ENCODE measurements around the gene CUL2.
"Not testable (repeated sequence)": the region's sequence is repeated elsewhere in the genome, so short reads cannot be mapped to it uniquely, and the experiment has no call there.

Gene CUL2

DNA sequence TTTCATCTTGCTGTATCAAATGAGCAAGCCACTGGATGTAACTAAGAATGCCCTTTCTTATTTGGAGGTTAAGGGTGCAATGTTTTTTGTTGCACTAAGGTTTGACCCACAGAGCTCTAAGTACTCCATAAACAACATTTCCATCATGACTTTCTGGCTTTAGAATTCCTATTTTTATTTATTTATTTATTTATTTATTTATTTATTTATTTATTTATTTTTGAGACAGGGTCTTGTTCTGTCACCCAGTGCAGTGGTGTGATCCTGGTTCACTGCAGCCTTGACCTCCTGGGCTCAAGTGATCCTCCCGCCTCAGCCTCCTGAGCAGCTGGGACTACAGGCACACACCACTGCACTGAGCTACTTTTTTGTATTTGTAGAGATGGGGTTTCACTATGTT is 9.9 kb downstream of the CUL2 start:
- DNase-seq (ENCODE audit: low spot score); FAIRE-seq: not testable (repeated sequence)

DNA sequence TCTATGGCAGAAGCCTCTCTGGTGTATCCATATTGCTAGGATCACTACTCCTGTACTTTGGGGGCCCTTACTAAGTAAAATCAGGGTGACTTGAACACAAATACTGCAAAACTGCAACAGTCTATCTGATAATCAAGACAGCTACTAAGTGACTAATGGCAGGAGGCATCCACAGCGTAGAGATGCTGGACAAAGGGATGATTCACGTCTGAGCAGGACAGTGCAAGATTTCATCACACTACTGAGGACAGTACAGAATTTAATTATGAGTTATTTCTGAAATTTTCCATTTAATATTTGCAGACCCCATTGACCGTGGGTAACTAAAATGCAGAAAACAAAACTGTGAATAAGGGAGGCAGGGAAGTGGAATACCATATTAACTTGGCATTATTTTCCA is 10.4 kb downstream of the CUL2 start:
- peak; percentile 61 for DNase-seq (ENCODE audit: low spot score)
- FAIRE-seq, result peak; percentile 91

DNA sequence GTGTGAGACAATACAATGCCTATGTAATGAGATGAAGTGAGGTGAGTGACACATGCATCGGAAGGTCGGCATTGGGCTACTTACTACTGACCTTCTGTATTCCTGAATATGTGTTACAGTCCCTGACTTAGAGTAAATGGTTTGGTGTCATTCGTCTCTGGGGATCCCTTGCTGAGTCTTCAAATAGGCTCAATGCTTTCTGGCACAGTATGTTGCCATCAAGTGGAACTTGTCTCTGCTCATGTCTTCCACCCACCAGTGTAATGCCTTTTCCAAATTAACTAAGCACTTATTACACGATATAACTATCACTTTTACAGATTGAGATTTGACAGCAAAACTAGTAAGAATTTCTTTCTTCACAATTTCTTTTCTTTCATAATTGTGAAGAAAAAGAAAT is 10.9 kb downstream of the CUL2 start:
- FAIRE-seq, result no peak
- no peak for DNase-seq (ENCODE audit: low spot score)

DNA sequence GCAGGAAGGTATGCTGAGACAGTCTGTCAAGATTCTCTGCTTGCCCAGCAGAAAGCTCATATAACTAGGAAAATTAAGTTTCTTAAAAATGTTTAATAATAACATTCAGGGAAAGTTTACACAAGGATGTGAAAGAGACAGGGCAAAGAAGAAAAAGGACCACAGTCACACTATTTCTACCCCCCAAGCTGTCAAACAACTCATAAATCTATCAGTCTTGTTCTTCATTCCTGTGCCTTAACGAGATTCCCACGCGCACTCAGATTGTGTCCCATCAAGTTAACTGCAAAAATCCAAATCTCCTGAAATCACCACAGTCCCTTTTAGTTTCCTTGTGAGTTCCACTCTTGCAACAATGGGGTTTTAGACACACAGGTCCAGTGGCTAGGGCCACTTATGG is 14.9 kb downstream of the CUL2 start:
- no peak for FAIRE-seq
- no peak for DNase-seq (ENCODE audit: low spot score)

DNA sequence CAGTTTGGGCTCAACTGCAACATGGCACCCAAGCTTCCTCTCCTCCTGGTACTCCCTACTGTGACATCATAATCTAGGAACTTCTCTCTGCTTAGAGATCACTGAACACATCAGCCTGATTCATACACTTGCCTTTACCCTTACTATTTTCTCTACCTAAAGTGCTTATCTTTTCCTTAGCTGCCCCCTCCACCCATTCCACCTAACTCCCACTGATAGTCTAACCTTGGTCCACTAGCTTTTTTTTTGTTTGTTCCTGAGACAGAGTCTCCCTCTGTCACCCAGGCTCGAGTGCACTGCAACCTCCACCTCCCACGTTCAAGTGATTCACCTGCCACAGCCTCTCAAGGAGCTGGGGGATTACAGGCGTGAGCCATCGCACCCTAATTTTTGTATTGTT is 15.9 kb downstream of the CUL2 start:
- FAIRE-seq (no peak), DNase-seq (ENCODE audit: low spot score) (peak; percentile 71)

DNA sequence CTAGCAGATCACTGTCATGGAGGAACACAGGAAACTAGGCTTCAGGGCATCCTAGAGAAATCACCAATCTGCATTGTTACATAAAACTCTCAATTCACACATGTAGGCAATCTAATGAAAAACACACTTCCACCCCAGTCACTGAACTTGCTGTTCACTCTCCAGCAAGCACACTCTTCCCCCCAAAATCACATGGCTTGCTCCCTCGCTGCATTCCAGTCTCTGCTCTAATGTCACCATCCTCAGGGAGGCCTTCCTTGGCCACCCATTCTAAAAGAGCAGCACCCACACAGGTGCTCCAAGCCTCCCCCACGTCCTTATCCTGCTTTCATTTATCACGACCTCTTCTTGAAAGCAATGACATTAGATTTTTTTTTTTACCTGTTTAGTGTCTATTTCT is 19.6 kb downstream of the CUL2 start:
- no peak for DNase-seq (ENCODE audit: low spot score)
- no peak for FAIRE-seq

DNA sequence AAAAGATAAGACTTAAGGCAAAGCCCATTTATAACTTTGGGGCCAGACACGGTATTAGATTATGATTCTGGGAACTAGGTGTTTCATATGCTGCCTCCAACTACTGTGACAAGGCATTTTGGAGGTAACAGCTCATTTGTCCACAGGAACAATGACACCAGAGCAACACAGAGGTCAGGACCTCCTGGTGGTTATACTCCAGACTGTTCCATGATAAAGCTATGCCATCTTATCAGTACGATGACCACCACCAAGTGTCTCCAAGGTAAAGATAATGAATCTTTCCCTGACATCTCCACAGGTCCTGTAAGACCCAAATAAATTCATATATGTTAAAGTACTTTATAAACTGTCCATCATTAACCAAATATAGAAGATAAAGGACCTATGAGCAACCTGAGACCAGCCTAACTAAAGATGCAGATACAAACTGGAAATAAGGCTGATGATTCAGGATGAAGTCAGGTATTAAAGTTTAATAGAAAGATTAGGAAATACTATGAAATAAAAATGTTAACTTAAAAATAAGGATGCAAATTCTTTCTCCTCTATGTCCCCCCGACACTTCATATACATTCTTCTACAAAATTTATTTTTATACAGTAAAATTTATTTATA is 26.2 kb downstream of the CUL2 start:
- FAIRE-seq (peak; percentile 94), DNase-seq (ENCODE audit: low spot score) (peak; percentile 76)

DNA sequence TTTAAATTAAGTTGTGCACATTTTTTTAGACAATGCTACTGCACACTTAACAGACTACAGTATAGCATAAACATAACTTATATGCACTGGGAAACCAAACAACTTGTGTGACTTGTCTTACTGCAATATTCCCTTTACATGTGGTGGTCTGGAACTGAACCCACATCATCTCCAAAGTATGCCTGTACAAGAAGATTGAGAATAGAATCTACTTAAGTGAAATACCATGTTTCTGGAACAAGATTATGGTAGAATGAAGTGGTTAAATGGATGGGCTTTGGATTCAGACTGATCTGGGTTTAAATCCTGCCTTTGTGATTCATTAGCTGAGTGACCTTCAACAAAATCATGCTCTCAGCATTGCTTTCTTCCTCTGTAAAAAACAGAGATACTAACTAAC is 30.7 kb downstream of the CUL2 start:
- FAIRE-seq, result no peak

DNA sequence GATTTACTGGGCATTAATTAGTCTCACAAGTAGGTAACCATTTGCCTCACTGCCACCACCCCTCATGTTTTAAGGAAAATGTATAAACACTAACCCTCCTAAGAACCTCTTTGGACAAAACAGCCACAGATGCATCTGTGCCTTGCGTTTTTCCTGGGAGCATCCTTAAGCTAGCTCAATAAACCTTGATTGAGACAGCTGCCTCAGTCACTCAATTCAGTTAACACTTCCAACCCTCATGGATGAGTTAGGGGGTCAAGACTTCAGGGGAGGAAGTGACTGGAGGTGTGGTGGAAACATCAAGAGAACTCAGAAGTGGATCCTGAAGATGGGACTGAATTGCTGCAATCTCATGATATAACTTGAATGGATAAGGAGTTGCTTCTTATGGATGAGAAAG is 31.5 kb downstream of the CUL2 start:
- DNase-seq (ENCODE audit: low spot score) (no peak), FAIRE-seq (no peak)

More for the DNA sequence above, 30.7 kb downstream of the CUL2 start:
- no peak for DNase-seq (ENCODE audit: low spot score)

DNA sequence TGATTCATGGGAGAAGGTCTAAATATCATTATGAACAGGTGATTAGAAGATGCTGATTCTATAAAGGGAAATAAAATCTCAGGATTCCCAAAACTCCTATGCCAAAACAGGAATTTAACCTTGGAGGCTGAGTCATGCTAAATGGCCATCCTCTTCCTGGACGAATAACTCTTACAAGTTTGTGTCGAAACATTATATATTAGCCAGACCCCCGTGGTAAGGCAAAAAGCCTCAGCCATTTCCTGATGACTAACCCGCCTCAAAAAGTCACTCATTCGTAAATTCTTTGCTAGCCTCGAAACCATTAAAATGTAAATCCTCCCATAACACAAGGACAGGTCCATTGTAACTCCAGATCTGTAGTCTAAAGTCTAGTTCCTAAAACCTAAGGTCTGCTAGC is 32.0 kb downstream of the CUL2 start:
- DNase-seq (ENCODE audit: low spot score) (peak; percentile 87), FAIRE-seq (peak; percentile 99)

DNA sequence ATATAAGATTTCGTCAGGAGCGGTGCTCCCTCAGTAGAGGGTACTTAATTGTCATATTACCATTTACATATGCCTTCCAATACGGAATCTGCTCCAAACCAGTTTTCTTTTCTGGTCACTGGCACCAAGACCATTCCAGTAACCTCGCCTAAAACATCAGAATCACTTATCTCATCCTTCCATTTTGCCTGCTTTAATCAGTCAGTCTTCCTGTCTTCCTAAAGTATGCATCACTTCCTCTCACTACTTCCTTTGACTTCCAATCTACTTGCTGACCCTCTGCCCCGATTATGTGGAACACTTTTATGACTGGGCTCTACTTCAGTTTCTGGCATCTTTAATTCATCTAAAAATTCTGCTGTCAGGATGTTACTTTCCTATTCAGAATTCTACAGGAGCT is 33.5 kb downstream of the CUL2 start:
- DNase-seq (ENCODE audit: low spot score), result no peak
- no peak for FAIRE-seq

DNA sequence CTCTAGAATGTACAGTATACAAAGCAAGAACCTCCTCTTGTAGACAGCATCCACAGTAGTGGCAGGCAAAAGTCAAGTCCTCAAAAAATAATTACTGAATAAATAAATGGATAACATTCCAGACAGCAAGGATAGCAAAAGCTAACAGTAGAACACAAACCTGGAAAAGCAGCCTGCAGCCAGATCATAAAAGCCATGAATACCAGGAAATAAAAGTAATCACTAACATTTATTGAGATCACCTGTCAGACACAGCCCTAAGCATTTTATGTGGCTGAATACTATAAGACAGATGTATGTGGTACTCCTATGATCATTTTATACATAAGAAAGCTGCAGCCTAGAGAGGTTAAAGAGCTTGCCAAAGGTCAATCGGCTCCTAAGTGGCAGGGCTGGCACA is 34.0 kb downstream of the CUL2 start:
- DNase-seq (ENCODE audit: low spot score), result no peak
- FAIRE-seq, result no peak

DNA sequence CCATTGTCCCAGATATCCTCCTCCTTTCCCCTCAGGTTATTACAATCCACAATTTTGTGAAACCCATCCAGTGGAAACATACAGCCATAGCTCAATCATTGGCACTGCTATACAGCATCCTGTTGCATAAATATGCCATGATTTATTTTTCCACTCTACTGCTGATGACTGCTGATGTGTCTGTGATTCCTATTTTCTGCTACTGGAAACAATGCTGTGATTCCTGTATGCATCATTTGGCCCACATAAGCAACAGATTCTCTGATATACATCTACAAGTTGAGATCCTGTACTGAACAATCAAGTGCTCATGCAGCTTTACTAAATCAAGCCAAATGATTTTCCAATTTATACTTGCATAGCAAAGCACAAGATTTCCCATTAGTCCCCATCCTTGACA is 39.6 kb downstream of the CUL2 start:
- FAIRE-seq (no peak), DNase-seq (ENCODE audit: low spot score) (no peak)

DNA sequence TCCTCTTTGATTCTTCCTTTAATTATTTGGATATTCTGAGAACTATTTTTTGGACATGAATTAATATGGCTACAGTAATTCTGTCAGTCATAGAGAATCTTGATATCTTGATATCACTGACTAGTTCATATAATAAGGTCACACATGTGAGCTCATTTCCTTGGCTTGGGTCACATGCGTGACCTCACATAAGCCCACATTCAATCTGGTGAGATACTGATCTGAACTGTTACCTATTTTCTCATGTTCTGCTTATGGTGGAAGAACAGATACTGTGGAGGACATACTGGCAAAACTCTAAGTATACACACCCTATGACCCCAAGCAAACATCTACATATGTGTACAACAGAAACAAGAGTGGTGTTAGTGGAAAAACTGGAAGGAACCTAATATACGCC is 44.1 kb downstream of the CUL2 start:
- DNase-seq (ENCODE audit: low spot score) (no peak), FAIRE-seq (no peak)

DNA sequence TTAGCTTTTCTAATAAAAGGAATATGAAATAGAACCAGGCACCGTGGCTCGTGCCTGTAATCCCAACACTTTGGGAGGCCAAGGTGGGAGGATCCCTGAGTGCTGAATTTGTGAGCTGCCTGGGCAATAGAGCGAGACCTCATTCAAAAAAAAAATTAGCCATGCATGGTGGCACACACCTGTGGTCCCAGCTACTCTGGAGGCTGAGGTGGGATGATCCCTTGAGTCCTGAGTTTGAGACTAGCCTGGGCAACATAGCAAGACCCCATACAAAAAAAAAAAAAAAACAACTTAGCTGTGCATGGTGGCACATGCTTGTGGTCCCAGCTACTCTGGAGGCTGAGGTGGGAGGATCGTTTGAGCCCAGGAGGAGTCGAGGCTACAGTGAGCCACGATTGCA is 44.9 kb downstream of the CUL2 start:
- FAIRE-seq; DNase-seq (ENCODE audit: low spot score): not testable (repeated sequence)

DNA sequence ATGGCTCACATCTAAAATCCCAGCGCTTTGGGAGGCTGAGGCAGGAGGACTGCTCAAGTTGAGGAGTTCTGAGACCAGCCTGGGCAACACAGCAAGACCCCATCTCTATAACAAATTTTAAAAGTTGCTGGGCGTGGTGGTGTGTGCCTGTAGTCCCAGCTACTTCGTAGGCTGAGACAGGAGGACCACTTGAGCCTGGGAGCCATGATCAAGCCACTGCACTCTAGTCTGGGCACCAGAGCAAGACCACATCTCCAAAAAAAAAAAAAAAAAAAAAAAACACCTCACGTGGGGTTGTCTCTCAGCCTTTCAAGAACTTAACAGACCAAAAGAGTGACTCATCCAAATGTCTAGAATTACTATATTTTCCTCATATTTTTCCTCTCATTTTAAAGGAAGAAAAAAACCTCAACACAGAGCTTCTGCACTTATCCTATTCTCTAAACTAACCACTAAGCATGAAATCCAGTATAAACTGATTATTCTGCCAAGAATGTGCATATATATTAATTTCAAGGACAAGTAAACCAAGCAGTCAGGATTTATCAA is 46.3 kb downstream of the CUL2 start:
- FAIRE-seq (peak; percentile 83), DNase-seq (ENCODE audit: low spot score) (peak; percentile 23)

DNA sequence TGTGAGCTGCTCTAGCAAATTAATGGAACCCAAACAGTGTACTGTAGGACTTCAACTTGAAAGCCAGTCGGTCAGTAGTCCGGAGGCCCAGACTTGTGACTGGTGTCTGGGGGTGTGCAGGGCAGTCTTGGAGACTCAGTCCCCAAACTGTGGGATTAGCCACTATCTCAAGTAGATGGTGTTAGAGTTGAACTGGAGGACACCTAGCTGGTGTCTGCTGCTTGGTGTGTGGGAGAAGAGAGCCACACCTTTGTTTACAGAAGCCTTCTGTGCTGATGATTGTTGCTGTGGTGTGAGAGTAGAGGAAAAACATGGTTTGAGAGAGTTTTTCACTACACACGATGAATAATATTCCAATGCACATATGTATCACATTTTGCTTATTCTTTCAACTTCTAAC is 47.4 kb downstream of the CUL2 start:
- DNase-seq (ENCODE audit: low spot score), result no peak
- no peak for FAIRE-seq

DNA sequence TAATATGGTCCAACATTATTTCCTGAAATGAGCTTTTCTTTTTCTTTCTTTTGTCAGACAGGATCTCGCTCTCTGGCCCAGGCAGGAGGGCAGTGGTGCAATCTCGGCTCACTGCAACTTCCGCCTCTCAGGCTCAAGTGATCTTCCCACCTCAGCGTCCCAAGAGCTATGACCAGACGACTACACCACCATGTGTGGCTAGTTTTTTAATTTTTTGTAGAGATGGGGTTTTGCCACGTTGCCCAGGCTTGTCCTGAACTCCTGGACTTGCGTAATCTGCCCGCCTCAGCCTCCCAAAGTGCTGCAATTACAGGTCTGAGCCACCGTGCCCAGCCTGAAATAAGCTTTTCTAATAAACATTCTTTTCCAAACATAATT is 48.6 kb downstream of the CUL2 start:
- FAIRE-seq, result no peak
- DNase-seq (ENCODE audit: low spot score), result no peak

DNA sequence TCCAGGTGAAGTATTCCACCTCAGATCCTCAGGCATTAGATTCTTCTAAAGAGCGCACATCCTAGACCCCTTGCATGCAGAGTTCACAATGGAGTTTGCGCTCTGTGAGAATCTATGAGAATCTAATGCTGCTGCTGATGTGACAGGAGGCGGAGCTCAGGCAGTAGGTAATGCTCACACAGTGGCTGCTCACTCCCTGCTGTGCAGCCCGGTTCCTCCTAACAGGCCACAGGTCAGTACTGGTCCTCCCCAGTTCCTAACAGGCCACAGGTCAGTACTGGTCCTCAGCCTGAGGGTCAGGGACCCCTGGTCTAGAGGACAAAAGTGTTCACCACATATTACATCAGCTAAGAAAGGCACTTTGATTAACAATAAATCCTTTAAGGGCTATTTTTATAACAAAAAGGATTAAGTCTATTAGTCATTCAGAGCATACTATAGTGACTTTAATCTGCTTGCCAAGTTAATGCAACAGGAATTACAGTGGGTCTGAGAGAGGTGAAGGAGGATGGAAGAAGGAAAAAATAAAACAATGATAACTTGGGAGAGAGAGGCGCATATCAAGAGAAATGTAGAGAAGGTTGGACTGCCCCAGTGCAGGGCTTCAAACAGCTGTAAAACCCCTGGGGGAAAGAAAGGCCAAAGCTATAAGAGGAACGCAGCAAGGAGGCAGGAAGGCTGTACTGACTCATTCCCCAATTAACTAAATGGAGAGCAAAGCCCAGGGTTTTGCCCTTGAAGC is 49.2 kb downstream of the CUL2 start:
- no peak for FAIRE-seq
- no peak for DNase-seq (ENCODE audit: low spot score)

DNA sequence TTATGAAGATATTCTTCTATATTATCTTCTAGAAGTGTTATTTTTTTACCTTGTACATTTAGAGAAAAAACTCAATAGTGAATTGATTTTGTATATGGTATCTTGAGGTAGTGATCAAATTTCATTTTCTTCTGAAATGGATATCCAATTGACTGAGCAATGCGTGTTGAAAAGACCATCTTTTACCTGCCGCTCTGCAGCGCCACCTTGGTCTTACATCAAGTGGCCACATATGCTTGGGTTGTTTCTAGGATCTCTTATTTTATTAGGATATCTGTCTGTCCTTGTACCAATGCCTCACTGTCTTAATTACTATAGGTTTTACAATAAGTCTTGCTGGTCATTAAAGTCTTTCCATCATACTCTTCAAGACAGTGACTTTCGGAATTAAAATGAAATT is 53.0 kb downstream of the CUL2 start:
- no peak for DNase-seq (ENCODE audit: low spot score)
- no peak for FAIRE-seq

DNA sequence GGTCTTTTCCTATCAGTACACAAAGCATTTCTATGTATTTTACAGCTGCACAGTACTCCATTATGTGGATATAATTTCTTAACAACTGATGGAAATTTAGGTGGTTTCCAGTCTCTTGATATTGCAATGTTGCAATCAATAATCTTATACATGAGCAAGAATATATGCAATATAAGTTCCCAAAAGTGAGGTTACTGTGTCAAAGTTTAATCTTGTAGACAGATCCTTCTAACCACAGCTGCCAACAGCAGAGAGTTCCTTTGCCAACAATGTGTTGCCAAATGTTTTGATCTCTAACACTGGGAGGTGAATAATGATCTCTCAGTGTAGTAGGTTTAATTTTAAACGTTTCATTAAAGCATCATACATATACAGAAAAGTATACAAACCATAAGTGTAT is 54.5 kb downstream of the CUL2 start:
- FAIRE-seq, result no peak
- DNase-seq (ENCODE audit: low spot score), result no peak

DNA sequence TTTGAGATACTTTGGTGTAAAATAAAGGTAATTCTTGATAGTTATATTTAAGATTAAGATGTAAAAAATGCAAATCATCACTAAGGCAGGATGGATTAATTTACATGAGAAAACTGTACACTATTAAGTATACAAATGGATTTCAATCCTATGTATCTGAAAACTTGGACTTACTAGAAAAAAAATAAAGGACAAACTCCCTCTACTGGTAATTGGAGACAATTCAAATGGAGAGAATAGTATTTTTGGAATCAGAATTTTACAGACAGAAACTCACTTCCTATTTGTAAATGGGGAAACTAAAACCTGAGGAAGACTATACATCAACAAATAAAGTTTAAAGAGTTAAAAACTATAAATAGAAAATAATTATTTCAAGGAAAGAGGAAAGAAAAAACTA is 62.6 kb downstream of the CUL2 start:
- DNase-seq (ENCODE audit: low spot score) (peak; percentile 49), FAIRE-seq (peak; percentile 85)

DNA sequence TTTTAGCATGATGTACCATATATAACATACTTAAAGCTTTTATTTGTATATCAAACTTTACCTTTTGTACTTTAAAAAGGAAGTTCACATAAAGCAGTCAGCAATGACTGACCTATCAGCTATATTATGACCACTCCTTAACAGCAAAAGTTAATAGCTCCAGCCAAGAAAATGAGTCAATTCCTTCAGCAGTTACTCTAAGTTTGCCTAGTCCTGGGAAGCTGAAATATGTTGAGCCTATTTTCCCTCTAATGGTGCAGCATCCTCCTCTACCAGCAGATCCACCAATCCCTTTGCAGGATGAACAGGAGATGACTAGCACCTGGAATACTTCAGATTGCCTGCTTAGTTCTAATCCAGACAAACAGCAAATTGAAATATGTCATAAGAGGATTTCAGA is 64.2 kb downstream of the CUL2 start:
- DNase-seq (ENCODE audit: low spot score) (peak; percentile 35), FAIRE-seq (no peak)
